ENCODE measurements around the gene RYR2. TPM values are rescaled to one million over a fixed set of nuclear protein-coding genes. Genes with fewer than 3 reads are reported as not detected.

RYR2 gene
- total and polyA plus RNA-seq, 8 donors, result 1.6 to 6.9 (median 4.4) TPM

DNA sequence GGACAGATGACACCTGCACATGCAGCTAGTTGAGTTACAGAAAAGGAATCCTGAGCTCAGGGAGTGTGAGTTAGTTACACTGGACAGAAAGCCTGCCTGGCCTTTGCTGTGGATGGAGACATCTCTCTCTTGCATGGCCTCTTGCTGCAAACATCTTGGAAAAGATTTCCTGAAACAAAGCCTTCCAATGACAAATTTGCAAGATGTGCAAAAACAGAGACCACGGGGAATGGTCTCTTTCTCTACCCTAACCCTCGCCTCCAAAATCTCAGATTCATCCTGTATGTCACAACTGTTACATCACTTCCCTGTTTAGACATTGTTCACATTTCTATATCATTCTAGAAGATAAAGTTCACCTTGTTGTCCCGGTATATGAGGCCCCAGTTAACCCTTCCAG, 415.6 kb downstream of the RYR2 start:
- Histone ChIP-seq H3K36me3 (no peaks in the 10 kb centered on the region), H3K4me3 (no peak overlapping the region), H3K27me3 (no peaks in the 10 kb centered on the region), H3K4me1 (no peaks in the 10 kb centered on the region), H3K27ac (no peak overlapping the region), H3K9me3 (no peaks in the 10 kb centered on the region)
- no peak for TF ChIP-seq CTCF (IDR thresholded peaks at IDR 0.05)
- FAIRE-seq (no peak), ATAC-seq (no peak), DNase-seq (no peak)
- intact Hi-C loops (cut with DNase I), result no loop called here
- WGBS, 2 donors, result 58 to 70% methylated on average over 3 of the region's 3 CpGs

DNA sequence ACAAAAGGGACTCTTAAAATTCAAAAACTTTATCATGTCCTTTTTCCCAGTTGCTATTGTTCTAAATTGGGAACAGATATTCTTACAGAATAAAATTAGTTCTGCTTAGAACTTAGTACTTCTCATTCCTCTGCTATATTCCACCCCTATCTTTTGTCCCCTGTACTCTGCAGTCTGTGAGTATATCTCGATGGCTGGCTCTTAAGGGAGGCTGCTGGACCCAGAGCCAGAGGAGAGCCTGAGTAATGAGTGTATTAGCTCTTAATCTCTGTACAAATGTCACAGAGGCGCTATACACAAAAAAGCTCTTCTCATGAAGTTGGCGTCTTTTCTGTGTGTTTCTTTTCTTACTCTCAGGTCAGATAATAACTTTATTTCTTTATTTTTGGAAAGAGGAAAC, 425.3 kb downstream of the RYR2 start:
- no peaks in the 10 kb centered on the region for H3K36me3 ChIP-seq
- H3K9me3 ChIP-seq, result no peaks in the 10 kb centered on the region
- TF ChIP-seq CTCF (IDR thresholded peaks at IDR 0.05), result no peak
- no peaks in the 10 kb centered on the region for H3K4me1 ChIP-seq
- ATAC-seq (no peak), FAIRE-seq (no peak), DNase-seq (no peak)
- intact Hi-C loops (cut with DNase I), result no loop called here
- no peak overlapping the region for H3K4me3 ChIP-seq
- no peak overlapping the region for H3K27ac ChIP-seq
- 54 to 59% methylated on average over 3 of the region's 3 CpGs for WGBS, 2 donors
- no peaks in the 10 kb centered on the region for H3K27me3 ChIP-seq

- H3K4me1 ChIP-seq, result no peaks in the 10 kb centered on the region
- ATAC-seq, result peak; percentile 95 to 99 (median 96)
- no peaks in the 10 kb centered on the region for H3K36me3 ChIP-seq
- peak; percentile 56 to 85 (median 80) for DNase-seq
- H3K27me3 ChIP-seq, result no peaks in the 10 kb centered on the region
- FAIRE-seq, result no peak
- WGBS, 2 donors, result 37 to 46% methylated on average over 7 of the region's 7 CpGs
- intact Hi-C loops (cut with DNase I), result no loop called here
- H3K27ac ChIP-seq, result peak overlapping the region in 3 of 4 donors; percentile 25 to 68 (median 27)
- no peaks in the 10 kb centered on the region for H3K9me3 ChIP-seq
- no peak for TF ChIP-seq CTCF (IDR thresholded peaks at IDR 0.05)
- peak overlapping the region in 3 of 4 donors; percentile 1 to 24 (median 22) for H3K4me3 ChIP-seq
Observed at GRCh38 chr1:237470712-237471338, 428.8 kb downstream of the RYR2 start.

- DNase-seq (no peak), FAIRE-seq (no peak), ATAC-seq (peak; percentile 30 to 59 (median 48))
- Histone ChIP-seq H3K27me3 (no peaks in the 10 kb centered on the region), H3K27ac (peak overlapping the region in 3 of 4 donors; percentile 25 to 68 (median 27)), H3K9me3 (no peaks in the 10 kb centered on the region), H3K4me3 (peak overlapping the region in 3 of 4 donors; percentile 1 to 24 (median 22)), H3K4me1 (no peaks in the 10 kb centered on the region), H3K36me3 (no peaks in the 10 kb centered on the region)
- intact Hi-C loops (cut with DNase I), result no loop called here
- WGBS, 2 donors, result 31 to 52% methylated on average over 1 of the region's 1 CpG
- TF ChIP-seq CTCF (IDR thresholded peaks at IDR 0.05), result no peak
Observed at GRCh38 chr1:237471377-237471776, 429.4 kb downstream of the RYR2 start.

DNA sequence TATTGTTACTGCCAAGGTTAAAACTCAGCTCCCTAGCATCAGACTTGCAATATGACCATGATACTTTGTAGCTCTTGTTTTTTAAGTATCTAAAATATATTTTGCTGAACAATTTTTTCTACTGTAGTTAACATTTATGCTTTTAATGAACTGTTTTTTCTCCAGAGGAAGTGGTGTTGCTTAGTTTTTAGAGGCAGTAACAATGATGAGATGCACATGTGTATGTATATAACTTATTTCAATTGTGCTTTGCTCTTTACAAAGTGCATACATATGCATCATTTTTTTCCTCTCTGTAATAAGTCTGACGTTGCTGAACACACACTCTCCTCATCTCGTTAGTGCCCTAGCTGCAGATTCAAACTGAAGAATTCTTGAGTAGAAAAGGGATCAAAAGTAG, 430.0 kb downstream of the RYR2 start:
- 30 to 34% methylated on average over 2 of the region's 2 CpGs for WGBS, 2 donors
- DNase-seq, result no peak
- ATAC-seq, result no peak
- H3K4me1 ChIP-seq, result no peaks in the 10 kb centered on the region
- intact Hi-C loops (cut with DNase I), result no loop called here
- FAIRE-seq, result no peak
- peak overlapping the region in 2 of 4 donors; percentile 22 to 24 for H3K4me3 ChIP-seq
- H3K27me3 ChIP-seq, result no peaks in the 10 kb centered on the region
- no peak for TF ChIP-seq CTCF (IDR thresholded peaks at IDR 0.05)
- no peak overlapping the region for H3K27ac ChIP-seq
- no peaks in the 10 kb centered on the region for H3K9me3 ChIP-seq
- H3K36me3 ChIP-seq, result no peaks in the 10 kb centered on the region

All from pancreas (tissue), 10 donors.